HepG2 (cell line): ENCODE data around the gene SULT6B1. TPM values are rescaled to one million over a fixed set of nuclear protein-coding genes. Genes with fewer than 3 reads are reported as not detected.

Source experiments
- ATAC-seq: fragments of 200-7000 bp; cut with Tn5 transposase; 3 replicates; pipeline ENCODE4 v1.9.1; 2020; ENCODE audit warnings: mild to moderate bottlenecking, moderate library complexity
- BruUV-seq: library from RNA; stranded (reverse); fragments of 400-500 nt; replicated peaks from 2 replicates; lab custom pipeline; 2021; lab: Mats Ljungman, UMichigan
- CTCF ChIA-PET: fragments of 300-600 bp; formaldehyde crosslinking; extraction: SDS; loops from one replicate; lab custom pipeline; 2021; ENCODE audit warnings: low total read pairs, inconsistent platforms, low intra/inter-chr PET ratio; lab: Yijun Ruan, JAX
- POLR2A ChIA-PET: fragments of 350-600 bp; sonication (Branson Sonifier 250); formaldehyde crosslinking; loops from one replicate; lab custom pipeline; 2020; ENCODE audit warnings: antibody characterized with exemption, inconsistent platforms; lab: Yijun Ruan, JAX
- DNase-seq: peaks from one replicate; pipeline ENCODE4 v3.0.0-alpha.2; 2015; ENCODE audit warnings: low spot score
- FAIRE-seq: peaks from 3 replicates; lab custom pipeline; 2011; peaks lifted over from hg19 to GRCh38; lab: Jason Lieb, UNC
- H2AFZ ChIP-seq: one replicate; pipeline ENCODE4 v1.6.1; 2011; ENCODE audit warnings: low read length, inconsistent platforms
- H3K27ac ChIP-seq: fragments of 300-600 bp; 3 replicates; pipeline ENCODE4 v1.8.0; 2011; ENCODE audit warnings: mixed run types, mild to moderate bottlenecking, mixed read lengths, low read length, inconsistent platforms; ENCODE audit not compliant: insufficient read depth; ENCODE audit errors: extremely low read length
- H3K27me3 ChIP-seq, 2 experiments: fragments of 200-600 bp in 1 of 2; 2 replicates in 1 of 2; 3 replicates in 1 of 2; pipeline versions ENCODE4 v1.6.0 to v1.8.0; 2011; ENCODE audit warnings: low read length in 2 of 2, mild to moderate bottlenecking in 2 of 2, moderate library complexity in 2 of 2, inconsistent platforms in 1 of 2; ENCODE audit not compliant: insufficient read depth in 2 of 2, control insufficient read depth in 1 of 2
- H3K36me3 ChIP-seq, 2 experiments: fragments of 200-600 bp in 1 of 2; replicated peaks in 1 of 2; 2 replicates in 1 of 2; 3 replicates in 1 of 2; pipeline versions ENCODE4 v1.5.1 to v1.8.0; 2011; ENCODE audit warnings: low read length in 2 of 2, inconsistent platforms in 1 of 2; ENCODE audit not compliant: insufficient read depth in 2 of 2, control insufficient read depth in 1 of 2
- H3K4me1 ChIP-seq: 2 replicates; pipeline ENCODE4 v1.5.1; 2012; ENCODE audit warnings: low read length, inconsistent platforms; ENCODE audit not compliant: insufficient read depth
- H3K4me2 ChIP-seq: 2 replicates; pipeline ENCODE4 v1.6.0; 2011; ENCODE audit warnings: low read depth, low read length, inconsistent platforms
- H3K4me3 ChIP-seq, 3 experiments: fragments of 200-600 bp in 1 of 3; sonication (generic), shearing (Covaris generic) in 1 of 3; replicated peaks in 1 of 3; 2 replicates each; pipeline ENCODE4 v1.5.1; 2011 to 2016; ENCODE audit warnings: low read length in 3 of 3, inconsistent platforms in 2 of 3, low read depth in 2 of 3, mild to moderate bottlenecking in 2 of 3, control low read depth in 1 of 3, mixed read lengths in 1 of 3; ENCODE audit not compliant: insufficient read depth in 1 of 3
- H3K79me2 ChIP-seq: one replicate; pipeline ENCODE4 v1.6.1; 2011; ENCODE audit warnings: low read length, inconsistent platforms; ENCODE audit not compliant: insufficient read depth
- H3K9ac ChIP-seq: 2 replicates; pipeline ENCODE4 v1.6.0; 2011; ENCODE audit warnings: mild to moderate bottlenecking, low read depth, low read length, inconsistent platforms; ENCODE audit not compliant: insufficient read depth
- H3K9me3 ChIP-seq: 2 replicates; pipeline ENCODE4 v1.5.1; 2012; ENCODE audit warnings: mild to moderate bottlenecking, low read length
- H4K20me1 ChIP-seq: 2 replicates; pipeline ENCODE4 v1.6.0; 2011; ENCODE audit warnings: inconsistent platforms, mild to moderate bottlenecking, low read length, moderate library complexity; ENCODE audit not compliant: insufficient read depth
- CBX2 ChIP-seq, 2 experiments: fragments of 200-600 bp in 1 of 2; sonication (generic); formaldehyde crosslinking in 1 of 2; IDR thresholded peaks; 2 replicates each; pipeline versions ENCODE4 v1.7.0 to v1.8.1; 2018 to 2022; ENCODE audit warnings: low read depth in 2 of 2, low read length in 1 of 2, mild to moderate bottlenecking in 1 of 2, missing genetic modification reagents in 1 of 2
- NCOR1 ChIP-seq: fragments of 200-600 bp; sonication (generic); IDR thresholded peaks from 2 replicates; pipeline ENCODE4 v1.7.0; 2017; ENCODE audit warnings: antibody characterized with exemption, low read length, borderline replicate concordance
- NFYC ChIP-seq: IDR thresholded peaks from 2 replicates; pipeline ENCODE4 v1.6.1; 2016; ENCODE audit warnings: missing genetic modification reagents, missing compliant biosample characterization
- RNF2 ChIP-seq: fragments of 450-650 bp; conservative IDR thresholded peaks from 2 replicates; pipeline ENCODE4 v1.6.1; 2016; ENCODE audit warnings: low read depth
- TBL1XR1 ChIP-seq: fragments of 150-350 bp; IDR thresholded peaks from 2 replicates; pipeline ENCODE4 v1.6.1; 2014; ENCODE audit warnings: borderline replicate concordance, low read length; ENCODE audit not compliant: partially characterized antibody
- ZFP36L1 ChIP-seq: sonication (generic); formaldehyde crosslinking; IDR thresholded peaks from 2 replicates; pipeline ENCODE4 v1.8.0; 2022; ENCODE audit warnings: mild to moderate bottlenecking, missing genetic modification reagents, moderate library complexity
- ZNF180 ChIP-seq: sonication (generic); formaldehyde crosslinking; IDR thresholded peaks from 2 replicates; pipeline ENCODE4 v1.4.0; 2020; ENCODE audit warnings: low read depth, missing genetic modification reagents, borderline replicate concordance
- ZNF563 ChIP-seq: sonication (generic); formaldehyde crosslinking; IDR thresholded peaks from 2 replicates; pipeline ENCODE4 v1.8.0; 2022; ENCODE audit warnings: mild to moderate bottlenecking, moderate library complexity, missing genetic modification reagents
- ZUFSP ChIP-seq: sonication (generic); formaldehyde crosslinking; IDR thresholded peaks from 2 replicates; pipeline ENCODE4 v1.9.0; 2021; ENCODE audit warnings: missing genetic modification reagents, mild to moderate bottlenecking, borderline replicate concordance
- WGBS: methylation state at CpG from one replicate; pipeline ENCODE4 v1.1.6; 2017; ENCODE audit warnings: low lambda C conversion rate; 5-methylcytosine and 5-hydroxymethylcytosine counted together
- in situ Hi-C: cut with HindIII; loops from 2 replicates; pipeline ENCODE4 v1.10.0; 2017; ENCODE audit warnings: low pct_unique_long_range_greater_than_20kb; ENCODE audit not compliant: extremely low pct_ligation_motif_present
- intact Hi-C: fragments of 100-400 bp; cut with micrococcal nuclease; formaldehyde crosslinking; loops from one replicate; pipeline ENCODE4 v1.10.0; 2022; ENCODE audit not compliant: unreplicated experiment
- polyA plus RNA-seq, 8 experiments: library from polyadenylated mRNA; depleted of rRNA in 3 of 8; stranded (reverse) in 7 of 8; unstranded in 1 of 8; fragments of >200 nt; fragmentation: Illumina TruSeq in 4 of 8; extraction: Trizol in 4 of 8; gene quantifications; 2 replicates each; pipeline versions ENCODE4 v1.2.1 to v1.2.3, GENCODE V29; 2011 to 2016; ENCODE audit warnings: low read depth in 4 of 8, missing spikeins in 1 of 8, mixed read lengths in 1 of 8; ENCODE audit not compliant: insufficient read depth in 1 of 8
- total RNA-seq, 5 experiments: library from RNA; depleted of rRNA; stranded (reverse); fragments of >200 nt; fragmentation: Illumina TruSeq; extraction: Trizol; gene quantifications; 2 replicates each; pipeline ENCODE4 v1.2.3, GENCODE V29; 2016; ENCODE audit warnings: low read depth in 1 of 5

Gene SULT6B1
- total and polyA plus RNA-seq, 2 of the 13 experiments (the other 11 are each of a cell fraction or from before 2014, with no cell fraction given) = not detected

DNA sequence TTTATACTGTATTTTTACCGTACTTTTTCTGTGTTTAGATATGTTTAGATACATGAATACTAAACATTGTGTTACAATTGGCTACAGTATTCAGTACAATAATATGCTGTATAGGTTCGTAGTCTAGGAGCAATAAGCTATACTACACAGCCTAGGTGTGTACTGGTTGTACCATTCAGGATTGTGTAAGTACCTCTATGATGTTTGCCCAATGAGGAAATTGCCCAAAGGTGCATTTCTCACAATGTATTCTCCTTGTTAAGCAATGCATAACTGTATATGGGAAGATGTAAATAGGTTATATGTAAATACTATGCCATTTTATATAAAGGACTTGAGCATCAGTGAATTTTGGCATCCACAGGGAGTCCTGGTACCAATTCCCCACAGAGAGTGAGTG is 42.4 kb downstream of the SULT6B1 start:
- Histone ChIP-seq H3K9ac (no peak overlapping the region), H3K4me1 (peaks cover 16% of the 10 kb centered on the region), H2AFZ (no peak overlapping the region), H3K27me3 (no peaks in the 10 kb centered on the region), H3K9me3 (no peaks in the 10 kb centered on the region), H3K4me3 (no peak overlapping the region), H4K20me1 (no peaks in the 10 kb centered on the region), H3K4me2 (no peak overlapping the region), H3K27ac (no peak overlapping the region), H3K36me3 (peaks cover 16 to 68% of the 10 kb centered on the region in 2 experiments), H3K79me2 (peaks cover 19% of the 10 kb centered on the region)
- no TSS peak for BruUV-seq
- ATAC-seq (peak; percentile 27; the same call in 1 of the 3 replicates), FAIRE-seq (no peak), DNase-seq (no peak)
- TF ChIP-seq RNF2 (no peak), NFYC (CRISPR knock-in tag) (no peak), ZUFSP (CRISPR knock-in tag) (no peak), TBL1XR1 (no peak), ZNF563 (CRISPR knock-in tag) (no peak), ZNF180 (no peak), NCOR1 (no peak), CBX2 (IDR thresholded peaks at IDR 0.05; ENCODE audit: low read depth, low read length) (no peak), CBX2 (CRISPR knock-in tag; IDR thresholded peaks at IDR 0.05; ENCODE audit: low read depth) (no peak), ZFP36L1 (no peak)
- in situ Hi-C loops (no loop called here), intact Hi-C loops (no loop called here)
- 95% methylated on average over 2 of the region's 2 CpGs for WGBS
- ChIA-PET CTCF (no interaction called here), POLR2A (interaction anchor here (1.2 kb wide), 1 partner anchor 11 kb away, joined by 3 read pairs; the partner anchor contains the start of gene EIF2AK2)
